Left hindlimb (tissue), 1 donor: ENCODE measurements around the gene RNF126.
"Not testable (repeated sequence)": the region's sequence is repeated elsewhere in the genome, so short reads cannot be mapped to it uniquely, and the experiment has no call there.

Experiments
- DNase-seq: peaks from one replicate; pipeline ENCODE4 v3.0.0-alpha.2; 2018

The RNF126 gene

DNA sequence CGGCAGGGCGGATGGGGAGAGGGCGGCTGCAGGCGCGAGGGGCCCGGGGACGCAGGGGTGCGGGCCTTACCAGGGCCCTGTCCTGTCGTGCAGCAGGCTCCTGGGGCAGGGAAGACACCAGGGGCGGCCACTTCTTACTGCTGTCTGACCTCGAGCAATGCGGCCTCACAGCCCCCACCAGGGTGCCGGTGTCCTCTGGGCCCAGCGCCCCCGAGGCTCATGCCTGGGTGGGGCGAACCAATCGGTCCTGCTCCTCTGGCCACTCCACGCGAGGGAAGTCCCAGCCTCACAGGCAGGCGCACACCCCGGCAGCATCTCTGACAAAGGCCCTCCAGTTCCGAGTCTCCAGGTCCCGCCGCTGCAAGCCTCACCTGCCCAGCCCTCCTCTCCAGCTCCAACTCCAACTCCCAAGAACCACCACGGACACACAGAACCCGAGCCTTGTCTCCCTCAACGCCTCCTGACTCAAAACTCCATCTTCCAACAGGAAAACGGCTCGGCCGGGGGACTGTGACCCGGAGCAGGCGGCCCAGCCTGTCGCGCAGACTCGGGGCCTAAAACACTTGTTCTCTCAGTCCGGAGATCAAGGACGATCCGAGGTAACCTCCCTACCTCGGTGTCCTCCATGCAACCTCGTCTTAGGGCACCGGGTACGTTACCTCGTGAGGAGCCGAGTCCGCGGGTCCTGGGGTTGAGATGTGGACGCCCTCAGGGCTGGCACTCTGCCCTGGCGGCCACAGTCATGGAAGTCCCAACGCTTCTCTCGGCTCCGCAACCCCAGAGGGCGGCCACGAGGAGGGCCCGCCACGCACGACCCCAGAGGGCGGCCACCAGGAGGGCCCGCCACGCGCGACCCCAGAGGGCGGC is 16.9 kb downstream of the RNF126 start:
- no peak for DNase-seq

DNA sequence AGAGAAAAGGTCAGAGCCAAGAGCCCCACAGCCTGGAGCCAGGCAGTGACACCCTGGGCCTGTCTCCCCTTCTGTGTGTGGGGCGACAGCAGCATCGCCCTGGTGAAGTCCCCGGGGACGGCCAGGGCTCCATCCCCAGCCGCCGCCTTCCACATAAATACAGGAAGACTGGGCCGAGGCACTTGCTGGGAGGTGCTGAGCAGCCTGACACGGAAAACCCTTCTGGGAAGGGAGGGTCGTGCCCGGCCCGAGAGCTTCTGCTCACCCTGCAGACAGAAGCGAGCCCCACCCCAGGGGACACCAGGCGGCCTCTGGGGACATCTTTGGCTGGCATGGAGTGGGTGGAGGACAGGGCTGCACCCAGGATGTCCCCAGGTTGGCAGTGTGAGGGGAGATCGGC is 18.2 kb downstream of the RNF126 start:
- DNase-seq, result no peak

DNA sequence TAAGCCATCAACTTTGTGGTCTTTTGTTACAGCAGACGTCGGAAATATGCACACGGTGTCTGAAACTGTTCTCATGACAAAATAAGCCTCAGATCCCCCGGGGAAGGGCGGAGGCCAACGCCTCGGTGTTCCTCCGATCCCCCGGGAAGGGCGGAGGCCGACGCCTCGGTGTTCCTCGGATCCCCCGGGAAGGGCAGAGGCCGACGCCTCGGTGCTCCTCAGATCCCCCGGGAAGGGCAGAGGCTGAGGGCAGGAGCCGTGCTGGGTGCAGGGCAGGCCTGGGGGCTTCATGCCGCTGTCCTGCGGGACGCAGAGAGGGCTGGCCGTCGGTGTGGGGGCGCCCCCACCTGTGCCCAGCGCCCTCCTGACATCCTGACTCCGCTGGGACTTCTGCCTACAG is 18.7 kb downstream of the RNF126 start:
- DNase-seq, result no peak

DNA sequence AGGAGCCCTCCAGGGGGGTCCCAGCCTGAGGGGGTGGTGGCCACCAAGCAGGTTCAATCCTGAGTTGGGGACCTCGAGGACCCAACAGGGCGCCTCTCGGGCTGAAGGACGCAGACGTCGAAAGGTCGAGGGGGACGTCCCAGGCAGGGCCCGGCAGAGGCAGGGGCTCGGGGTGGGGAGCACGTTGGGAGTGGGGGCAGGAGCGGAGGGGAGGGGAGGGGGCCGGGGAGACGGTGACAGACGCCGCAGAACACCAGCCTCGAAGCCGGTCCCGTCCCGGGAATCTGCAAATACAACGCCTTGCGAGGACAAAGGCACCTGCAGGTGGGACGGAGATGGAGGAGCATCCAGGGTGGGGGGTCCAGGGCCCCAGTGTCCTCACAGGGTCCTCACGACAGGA is 19.3 kb downstream of the RNF126 start:
- DNase-seq, result no peak

DNA sequence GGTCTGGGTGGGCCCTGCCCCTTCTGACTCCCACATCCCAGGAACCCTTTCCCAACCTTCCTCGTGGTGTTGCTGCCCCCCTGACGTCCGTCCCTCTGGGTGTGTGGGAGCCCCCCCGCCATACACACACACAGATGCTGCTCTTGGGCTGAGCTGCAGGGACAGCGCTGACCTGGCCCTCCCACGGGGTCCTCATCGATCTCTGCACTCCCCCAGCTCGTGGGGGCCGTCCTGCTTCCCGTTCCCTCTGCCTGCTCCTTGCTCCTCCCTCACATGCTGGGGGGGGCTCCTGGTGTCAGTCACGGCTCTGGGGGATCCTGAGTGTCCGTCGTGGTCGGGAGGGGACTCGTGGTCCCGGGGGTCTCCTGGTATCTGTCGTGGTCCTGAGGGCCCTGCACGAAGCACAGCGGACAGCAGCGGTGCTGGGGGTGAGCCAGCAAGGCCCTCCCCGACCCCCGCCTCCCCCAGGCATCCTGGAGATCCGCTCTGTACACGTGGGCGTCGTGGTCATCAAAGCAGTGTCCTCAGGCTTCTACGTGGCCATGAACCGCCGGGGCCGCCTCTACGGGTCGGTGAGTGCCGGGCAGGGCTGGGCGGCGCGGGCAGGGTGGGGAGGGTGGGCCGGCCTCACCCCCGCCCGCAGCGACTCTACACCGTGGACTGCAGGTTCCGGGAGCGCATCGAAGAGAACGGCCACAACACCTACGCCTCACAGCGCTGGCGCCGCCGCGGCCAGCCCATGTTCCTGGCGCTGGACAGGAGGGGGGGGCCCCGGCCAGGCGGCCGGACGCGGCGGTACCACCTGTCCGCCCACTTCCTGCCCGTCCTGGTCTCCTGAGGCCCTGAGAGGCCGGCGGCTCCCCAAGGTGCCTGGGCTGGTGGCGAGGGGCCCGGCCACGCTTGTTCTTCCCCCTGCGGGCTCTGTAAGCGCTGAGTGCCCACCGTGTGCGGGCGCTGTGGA is 20.0 kb downstream of the RNF126 start:
- no peak for DNase-seq

DNA sequence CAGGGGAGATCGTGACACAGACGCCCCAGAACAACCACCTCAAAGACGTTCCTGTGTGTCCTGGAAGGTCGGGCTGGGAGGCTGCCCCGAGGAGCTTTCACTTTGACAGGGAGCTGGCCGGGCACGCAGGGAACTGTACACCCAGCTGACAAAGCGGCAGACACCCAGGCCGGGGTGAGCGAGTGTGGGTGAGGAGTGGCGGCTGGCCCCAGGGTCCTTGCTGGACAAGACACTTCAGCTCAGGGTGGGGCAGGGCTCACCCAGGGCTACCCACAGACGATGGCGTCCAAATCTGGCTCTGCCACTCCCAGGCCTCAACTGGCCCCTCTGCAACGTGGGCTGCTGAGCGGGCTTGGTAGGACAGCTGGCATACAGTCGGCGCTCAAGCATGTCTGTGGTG is 21.3 kb downstream of the RNF126 start:
- no peak for DNase-seq

DNA sequence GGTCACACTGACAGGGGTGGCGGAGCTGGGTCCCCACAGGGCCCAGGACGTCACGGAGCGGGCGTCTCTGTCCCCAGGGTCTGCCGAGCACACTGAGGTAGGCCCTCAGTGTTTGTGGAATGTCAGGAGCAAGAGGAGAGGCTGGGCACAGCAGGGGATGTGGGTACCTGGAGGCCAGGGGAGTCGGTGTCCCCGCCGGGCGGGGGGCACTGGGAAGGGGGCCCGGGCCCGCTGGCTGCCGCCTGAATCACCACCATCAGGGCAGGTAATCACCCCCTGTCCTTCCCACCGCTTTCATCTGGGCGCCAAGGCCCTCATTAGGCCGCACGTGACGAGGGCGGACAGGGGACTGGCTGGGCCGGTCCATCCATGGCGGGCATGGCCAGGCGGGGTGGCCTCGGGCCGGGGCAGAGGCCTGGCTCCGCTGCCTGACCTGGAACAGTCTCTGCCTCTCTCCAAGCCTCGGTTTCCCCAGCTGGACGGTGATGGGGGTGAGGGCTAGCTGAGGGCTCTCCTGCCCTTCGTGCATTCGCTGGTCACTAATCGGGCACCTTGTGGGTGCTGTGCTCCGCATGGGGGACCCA is 22.3 kb downstream of the RNF126 start:
- no peak for DNase-seq

DNA sequence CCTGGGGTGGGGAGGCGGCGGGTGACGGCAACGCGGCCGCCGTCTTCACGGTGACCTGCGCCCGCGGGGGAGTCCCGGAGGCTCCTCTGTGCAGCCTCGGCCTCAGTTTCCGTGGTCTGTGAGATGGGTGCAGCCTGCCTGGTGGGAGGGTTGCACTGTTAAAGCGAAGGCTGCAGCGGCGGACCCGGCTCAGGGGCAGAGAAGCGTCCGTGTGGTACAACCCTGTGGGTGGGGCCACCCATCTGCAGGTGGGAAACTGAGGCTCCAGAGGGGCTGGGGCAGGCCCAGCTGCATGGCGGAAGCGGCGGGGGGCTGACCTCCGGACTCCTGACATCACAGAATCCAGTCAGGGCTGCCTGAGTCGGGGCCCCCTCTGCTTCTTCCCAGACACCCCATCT is 22.9 kb downstream of the RNF126 start:
- DNase-seq, result no peak

DNA sequence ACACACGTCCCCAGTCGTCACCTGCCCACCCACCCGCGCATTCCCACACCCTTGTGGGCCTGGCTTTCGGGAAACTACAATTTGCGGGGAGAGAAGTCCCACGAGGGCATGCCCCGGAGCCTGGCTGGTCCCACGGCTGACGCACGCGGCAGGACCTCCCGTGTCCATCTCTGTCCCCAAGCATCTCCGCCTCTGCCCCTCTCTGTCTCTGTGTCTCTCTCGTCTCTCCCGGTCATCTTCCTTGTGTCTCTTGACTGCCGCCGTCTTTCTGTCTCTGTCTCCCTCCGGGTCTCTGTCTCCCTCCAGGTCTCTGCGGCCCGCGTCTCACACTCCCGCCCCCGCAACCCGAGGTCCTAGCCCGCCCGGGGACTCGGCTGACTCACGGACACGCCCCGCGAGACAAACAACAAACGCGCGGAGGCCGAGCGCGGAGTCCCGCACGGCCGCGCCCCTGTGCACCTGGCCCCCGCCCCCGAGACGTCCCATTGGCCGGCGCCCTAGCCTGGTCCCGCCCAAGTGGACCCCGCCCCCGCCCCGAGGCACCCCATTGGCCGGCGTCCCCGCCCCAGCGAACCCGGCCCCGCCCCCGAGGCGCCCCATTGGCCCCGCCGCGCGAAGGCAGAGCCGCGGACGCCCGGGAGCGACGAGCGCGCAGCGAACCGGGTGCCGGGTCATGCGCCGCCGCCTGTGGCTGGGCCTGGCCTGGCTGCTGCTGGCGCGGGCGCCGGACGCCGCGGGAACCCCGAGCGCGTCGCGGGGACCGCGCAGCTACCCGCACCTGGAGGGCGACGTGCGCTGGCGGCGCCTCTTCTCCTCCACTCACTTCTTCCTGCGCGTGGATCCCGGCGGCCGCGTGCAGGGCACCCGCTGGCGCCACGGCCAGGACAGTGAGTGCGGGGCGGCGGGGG is 23.5 kb downstream of the RNF126 start, which contains the start of gene FGF22:
TSS of gene FGF22 (plus strand) at position 627 of the 908 bp plus-strand sequence. CDS start at position 674, 47 bp downstream.
- peak; percentile 92 for DNase-seq

DNA sequence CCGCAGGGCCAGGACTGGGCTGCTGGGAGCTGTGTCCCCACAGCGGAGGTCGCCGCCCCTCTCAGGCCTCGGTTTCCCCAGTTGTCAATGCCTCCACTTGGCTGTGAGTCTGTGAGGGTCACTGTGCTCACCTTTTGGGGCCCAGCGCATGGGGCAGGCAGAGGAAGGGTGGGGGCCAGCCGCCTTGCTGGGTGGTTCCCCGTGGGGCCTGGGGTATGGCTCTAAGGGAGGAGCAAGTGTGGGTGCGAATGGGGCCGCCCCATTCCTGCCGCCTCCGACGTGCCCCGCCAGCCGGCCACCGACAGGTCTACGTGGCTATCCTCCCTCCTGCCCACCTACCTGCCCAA is 24.1 kb downstream of the RNF126 start:
- DNase-seq, result no peak

DNA sequence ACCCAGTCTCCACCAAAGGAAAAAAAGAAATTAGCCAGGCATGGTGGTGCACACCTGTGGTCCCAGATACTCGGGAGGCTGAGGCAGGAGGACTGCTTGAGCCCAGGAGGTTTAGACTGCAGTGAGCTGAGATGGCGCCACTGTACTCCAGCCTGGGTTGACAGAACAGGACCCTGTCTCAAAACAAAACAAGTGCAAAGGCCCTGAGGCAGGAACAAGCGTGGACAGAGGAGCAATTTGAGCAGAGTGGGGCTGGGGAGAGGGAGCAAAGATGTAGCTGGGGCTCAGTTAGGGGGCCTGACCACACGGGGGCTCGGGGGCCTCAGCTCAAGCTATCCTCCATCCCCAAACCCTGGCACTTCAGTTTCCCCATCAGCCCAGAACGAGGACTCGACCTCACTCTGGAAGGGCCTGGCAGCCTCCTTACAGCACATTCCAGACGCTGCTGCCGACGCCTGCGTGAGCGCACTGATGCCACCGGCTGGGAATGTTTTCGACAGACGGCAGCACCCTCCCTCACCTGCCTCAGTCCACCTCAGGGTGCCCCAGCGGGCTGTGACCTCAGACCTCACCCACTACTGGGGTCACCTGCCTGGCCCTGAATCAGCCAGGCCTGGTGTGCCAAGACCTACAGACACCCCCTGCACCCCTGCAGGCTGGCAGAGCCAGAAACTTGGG is 27.9 kb downstream of the RNF126 start:
- no peak for DNase-seq

DNA sequence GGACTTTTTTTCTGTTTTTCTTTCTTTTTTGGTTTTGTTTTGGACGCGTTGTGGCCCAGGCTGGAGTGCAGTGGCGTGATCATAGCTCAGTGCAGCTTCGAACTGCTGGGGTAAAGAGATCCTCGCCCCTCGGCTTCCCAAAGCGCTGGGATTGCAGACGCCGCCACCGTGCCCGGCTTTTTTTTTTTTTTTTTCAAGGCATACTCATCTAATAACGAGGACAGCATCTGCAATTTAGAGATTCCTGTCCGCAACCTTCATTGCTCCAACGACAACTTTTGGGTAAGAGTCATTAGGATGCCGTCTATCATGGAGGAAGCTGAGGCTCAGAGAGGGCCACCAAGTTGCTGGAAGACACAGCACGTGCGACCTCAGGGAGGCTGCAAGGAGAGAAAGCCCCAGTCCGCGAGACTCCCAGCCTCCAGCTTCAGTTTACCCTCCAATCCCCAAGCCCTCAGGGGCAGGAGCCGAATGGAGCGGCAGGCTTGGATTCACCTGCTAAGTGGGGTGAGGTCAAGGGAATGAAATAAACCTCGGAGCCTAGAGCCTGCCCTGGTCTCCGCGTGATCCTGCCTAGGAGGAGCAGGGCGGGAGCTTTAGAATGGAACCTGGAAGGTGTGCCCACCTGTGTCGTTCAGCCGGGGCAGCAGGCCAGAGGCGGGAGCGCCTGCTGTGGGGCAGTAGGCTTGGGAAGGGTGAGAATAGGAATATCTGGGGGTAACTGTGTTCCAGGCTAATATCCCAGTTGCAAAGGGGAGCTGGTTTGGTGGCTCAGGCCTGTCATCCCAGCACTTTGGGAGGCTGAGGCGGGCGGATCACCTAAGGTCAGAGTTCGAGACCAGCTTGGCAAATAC is 29.0 kb downstream of the RNF126 start:
- DNase-seq, result no peak

DNA sequence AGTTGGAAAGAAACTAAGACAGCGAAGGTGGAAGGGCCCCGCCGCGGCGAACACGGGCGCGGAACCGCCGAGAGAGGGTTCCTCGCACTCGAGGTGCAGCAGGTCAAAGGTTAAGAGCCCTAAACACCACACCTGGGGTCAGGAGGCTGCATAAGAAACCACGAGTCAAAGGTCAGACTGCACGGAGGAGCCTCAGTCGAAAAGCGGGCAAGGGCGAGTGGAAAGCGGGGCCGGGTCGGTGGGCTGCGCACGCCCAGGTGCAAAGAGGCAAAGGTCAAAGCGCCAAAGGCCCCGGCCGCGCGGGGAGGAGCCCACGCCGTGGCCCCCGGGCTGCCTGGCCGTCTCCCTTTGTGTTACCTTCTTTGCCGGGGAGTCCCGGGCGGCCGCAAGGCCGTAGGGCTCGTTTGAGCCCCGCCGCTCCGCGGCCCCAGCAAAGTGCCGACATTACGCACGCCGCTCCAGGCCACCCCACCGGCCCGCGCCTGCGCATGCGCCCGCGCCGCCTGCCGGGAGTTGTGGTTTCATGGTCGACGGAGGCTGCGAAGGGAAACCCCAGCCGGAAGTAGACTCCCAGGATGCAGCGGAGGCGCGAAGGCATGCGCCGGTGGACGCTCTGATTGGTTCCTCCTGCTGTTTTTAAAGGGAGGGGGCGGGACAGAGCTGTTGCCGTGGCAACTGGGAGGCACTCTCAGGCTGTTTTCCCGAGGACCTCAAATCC is 29.8 kb downstream of the RNF126 start, which contains the start of gene POLRMT:
TSS of gene POLRMT (minus strand) at position 470 of the 718 bp plus-strand sequence. CDS start at position 445, 25 bp downstream.
- DNase-seq, result peak; percentile 99

DNA sequence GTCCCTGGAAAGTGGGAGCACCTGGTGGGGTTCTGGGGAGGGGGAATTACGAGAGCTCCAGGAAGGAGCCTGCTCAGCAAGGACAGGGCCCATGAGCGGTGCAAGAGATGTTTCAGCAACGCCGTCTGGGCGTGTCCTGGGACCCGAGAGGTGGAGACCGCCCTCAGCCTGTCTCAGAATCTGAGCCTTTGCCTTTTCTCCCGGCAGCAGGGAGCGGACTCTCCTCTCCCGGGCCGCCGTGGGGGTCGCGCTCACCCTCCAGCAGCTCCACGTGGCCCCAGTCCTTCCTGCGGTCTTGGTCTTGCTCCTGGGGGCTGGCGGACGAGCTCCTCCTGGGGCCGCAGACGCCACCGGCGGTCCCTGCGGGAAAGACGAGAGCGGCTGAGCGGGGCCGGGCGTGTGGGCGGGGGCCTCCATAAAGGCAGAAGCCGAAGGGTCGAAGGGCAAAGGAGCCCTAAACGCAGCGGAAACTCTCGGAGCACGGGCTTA is 30.4 kb downstream of the RNF126 start:
- DNase-seq, result no peak

DNA sequence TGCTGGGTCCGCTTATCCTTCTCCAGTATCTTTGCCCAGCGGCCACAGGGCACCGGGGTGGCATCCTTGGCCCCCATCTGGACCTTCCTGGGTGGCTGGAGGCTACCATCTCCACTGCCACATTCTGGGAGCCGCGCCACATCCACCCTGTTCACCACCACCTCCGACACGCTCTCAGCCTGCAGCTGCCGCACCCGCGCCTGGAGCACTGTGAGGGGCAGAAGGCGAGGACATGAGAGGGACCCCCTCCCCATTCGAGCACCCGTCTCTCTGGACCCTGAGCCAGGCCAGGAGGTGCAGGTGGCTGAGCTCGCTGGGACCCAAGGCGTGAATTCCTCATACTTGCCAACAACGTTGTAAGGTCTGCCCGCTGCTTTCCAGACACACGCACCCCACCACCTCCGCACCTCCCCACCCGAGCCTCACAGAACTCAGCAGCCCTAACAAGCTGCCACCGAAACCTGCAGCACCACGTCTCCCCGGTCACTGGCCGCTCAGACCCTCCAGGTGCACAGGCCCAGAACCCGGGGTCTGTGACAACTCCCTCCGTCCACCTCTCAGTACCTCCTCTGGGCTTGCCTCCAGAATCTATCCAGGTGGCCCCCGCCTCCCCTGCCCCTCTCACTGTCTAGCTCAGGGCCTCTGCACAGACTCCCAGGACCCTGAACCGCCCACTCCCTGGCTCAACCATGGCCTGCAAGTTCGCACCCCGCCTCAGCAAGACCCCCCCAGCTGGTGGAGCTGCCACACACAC is 32.9 kb downstream of the RNF126 start:
- no peak for DNase-seq

DNA sequence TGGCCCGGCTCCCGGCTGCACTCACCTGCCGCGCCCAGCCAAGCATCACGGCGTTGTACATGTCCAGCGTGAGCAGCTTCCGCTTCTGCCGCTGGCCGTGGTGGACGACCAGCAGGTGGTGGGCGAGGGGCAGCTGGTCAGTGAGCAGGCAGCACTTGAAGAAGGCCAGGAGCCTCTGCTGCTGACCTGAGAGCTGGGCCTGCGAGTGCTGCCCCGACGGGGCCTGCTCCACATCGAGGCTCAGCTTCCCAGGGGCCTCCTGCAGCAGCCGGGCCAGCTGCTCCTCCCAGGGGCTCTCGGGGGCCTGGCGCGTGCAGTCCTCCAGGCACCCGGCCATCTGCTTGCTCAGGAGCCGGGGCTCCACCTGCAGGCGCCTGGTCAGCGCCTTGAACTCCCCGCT is 33.5 kb downstream of the RNF126 start:
- DNase-seq, result not testable (repeated sequence)

DNA sequence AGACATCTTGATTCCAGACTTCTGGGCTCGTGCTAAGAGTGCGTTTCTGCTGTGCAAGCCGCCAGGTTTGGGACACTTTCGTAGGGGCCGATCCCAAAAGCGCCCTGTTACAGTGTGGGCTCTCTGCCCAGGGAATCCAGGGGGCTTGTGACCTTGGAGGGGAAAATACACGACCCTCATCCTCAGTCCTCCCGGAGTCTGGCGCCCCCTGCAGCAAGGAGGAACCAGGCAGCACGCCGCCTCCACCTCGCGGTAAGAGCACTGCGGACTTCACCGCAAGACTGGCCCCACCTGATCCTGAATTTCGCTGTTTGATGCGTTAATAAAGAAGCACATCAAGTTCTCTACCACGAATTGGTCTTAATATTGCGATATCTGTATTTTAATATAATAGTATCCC is 34.8 kb downstream of the RNF126 start:
- DNase-seq, result no peak

DNA sequence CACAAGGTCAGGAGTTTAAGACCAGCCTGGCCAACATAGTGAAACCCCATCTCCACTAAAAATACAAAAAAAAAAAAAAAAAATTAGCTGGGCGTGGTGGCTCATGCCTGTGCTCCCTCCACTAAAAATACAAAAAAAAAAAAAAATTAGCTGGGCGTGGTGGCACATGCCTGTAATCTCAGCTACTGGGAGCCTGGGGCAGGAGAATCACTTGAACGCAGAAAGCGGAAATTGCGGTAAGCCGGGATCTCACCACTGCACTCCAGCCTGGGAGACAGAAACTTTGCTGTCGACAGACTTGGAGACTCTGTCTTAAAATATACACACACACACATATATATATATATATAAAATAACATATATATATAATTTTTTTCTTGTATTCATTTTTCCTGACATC is 36.4 kb downstream of the RNF126 start:
- DNase-seq, result not testable (repeated sequence)

DNA sequence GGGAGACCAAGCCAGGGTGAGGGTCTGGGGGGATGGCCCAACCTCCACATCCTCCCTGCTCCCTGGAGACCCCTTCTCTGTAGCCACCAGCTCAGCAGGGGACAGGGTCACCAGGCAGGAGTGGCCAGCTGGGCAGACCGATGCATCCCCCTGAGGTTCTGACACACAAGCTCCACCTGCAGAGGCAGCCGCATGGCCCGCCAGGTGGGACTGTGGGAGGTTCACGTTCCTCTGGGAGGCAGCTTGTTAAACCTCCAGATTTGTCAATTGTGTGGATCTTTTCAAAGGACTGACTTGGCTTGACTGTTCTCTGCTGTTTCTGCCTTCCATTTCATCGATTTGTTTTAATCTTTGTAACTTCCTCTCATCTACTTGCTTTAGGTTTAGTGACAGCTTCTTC is 37.8 kb downstream of the RNF126 start:
- no peak for DNase-seq
